NCI-H1092 (cell line): ENCODE data around the gene NANOS3.
"Not testable (repeated sequence)": the region's sequence is repeated elsewhere in the genome, so short reads cannot be mapped to it uniquely, and the experiment has no call there.

ENCODE experiments used
- DNase-seq: peaks from one replicate; lab custom pipeline; 2025; lab: John Stamatoyannopoulos, UW

Gene NANOS3

GRCh38 chr19:13920940-13921747, 44.2 kb downstream of the NANOS3 start:
- DNase-seq = no peak

DNA sequence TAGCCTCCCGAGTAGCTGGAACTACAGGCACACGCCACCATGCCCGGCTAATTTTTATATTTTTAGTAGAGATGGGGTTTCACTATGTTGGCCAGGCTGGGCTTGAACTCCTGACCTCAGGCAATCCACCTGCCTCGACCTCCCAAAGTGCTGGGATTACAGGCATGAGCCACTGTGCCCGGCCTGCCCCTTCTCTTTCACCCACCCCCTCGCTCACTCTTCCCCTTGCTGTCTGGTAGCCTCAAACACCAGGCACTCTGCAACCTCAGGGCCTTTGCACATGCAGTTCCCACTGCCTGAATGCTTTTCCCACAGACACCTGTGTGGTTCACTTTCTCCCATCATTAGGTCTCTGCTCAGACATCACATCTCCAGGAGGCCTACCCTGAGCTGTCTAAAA, 45.2 kb downstream of the NANOS3 start:
- DNase-seq = not testable (repeated sequence)

DNA sequence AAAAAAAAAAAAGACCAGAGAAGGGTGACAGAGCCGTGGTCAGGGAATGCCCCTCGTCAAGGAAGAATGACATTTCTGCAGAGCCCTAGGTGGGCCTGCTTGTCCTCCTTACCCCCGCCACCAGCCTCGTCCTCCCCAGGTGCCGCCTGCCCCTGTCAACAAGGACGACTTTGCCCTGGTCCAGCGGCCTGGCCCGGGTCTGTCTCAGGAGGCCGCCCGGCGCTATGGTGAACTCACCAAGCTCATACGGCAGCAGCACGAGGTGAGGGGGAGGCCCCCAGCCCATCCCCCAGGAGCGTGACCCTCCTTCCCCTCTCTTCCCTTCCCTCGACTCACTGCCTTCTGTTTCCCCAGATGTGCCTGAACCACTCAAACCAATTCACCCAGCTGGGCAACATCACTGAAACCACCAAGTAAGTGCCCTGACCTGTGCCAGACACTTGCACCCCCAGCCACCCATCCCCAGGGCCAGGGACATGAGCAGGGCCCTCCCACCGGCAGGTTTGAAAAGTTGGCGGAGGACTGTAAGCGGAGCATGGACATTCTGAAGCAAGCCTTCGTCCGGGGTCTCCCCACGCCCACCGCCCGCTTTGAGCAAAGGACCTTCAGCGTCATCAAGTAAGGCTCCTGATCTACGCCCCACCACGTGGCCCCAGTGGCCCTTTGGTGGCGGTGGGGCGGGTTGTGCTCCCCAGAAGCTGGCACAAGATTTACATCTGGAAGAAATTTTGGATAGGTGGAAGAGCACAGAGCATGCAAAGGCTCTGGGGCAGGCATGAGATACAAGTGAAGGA, 46.5 kb downstream of the NANOS3 start:
- DNase-seq = no peak

- no peak for DNase-seq
Measured at GRCh38 chr19:13926010-13926409, 49.1 kb downstream of the NANOS3 start.

DNA sequence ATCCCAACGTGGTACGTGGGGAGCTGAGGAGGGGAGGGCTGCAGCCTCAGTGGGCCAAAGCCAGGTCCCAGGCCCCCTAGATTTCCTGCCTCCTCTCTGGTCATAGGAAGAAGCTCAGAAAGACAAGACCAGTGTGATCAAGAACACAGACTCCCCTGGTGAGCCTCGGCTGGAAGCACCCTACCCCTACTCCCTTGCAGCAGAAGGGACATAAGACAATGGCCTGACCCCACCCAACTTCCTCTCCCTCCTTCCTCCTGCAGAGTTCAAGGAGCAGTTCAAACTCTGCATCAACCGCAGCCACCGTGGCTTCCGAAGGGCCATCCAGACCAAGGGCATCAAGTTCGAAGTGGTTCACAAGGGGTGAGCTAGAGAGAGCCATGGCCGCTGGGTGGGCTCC, 49.8 kb downstream of the NANOS3 start:
- no peak for DNase-seq

DNA sequence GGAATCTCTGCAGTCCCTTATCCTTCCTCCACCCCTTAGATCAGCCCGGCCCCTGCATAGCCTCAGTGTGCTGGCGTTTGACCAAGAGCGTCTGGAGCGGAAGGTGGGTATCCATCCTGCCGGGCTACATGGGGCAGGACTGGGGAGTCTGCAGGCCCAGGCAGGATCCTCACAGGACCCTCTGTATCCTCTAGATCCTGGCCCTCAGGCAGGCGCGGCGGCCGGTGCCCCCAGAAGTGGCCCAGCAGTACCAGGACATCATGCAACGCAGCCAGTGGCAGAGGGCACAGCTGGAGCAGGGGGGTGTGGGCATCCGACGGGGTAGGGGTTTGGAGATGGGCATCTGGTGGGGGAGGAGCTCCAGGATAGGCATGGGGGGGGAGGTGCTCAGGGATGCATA, 52.4 kb downstream of the NANOS3 start:
- no peak for DNase-seq

GRCh38 chr19:13929956-13930355, 53.0 kb downstream of the NANOS3 start:
- no peak for DNase-seq
